CD4-positive, alpha-beta T cell treated with Interferon alpha-2 for 1 hour (primary cell): ENCODE data around the gene SNX27.
"Not testable (repeated sequence)": the region's sequence is repeated elsewhere in the genome, so short reads cannot be mapped to it uniquely, and the experiment has no call there.

Experiments used
- DNase-seq, 2 donors: peaks; one replicate each; pipeline ENCODE4 v3.0.0-alpha.2; 2020 to 2022

The SNX27 gene

DNA sequence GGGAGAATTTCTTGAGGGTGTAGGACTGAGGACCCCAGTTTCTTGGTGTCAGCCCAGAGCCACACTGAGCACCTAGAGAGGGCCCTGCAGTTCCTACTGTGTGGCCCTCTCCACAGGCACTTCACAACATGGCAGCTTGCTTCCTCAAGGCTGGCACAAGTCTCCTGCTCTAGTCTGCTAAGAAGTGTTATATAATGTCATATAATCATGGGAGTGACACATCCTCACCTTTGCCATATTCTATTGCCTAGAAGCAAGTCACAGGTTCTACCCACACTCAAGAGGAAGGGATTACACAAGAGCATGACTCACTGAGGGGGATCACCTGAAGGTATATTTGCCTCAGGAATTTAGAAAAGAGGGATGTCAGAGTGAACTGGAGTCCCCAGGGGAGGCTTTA, 5.5 kb upstream of the SNX27 start:
- DNase-seq = no peak

GRCh38 chr1:151606857-151607256, 5.0 kb upstream of the SNX27 start:
- no peak for DNase-seq

- DNase-seq = no peak
Measured at GRCh38 chr1:151610142-151610541, 1.7 kb upstream of the SNX27 start.

DNA sequence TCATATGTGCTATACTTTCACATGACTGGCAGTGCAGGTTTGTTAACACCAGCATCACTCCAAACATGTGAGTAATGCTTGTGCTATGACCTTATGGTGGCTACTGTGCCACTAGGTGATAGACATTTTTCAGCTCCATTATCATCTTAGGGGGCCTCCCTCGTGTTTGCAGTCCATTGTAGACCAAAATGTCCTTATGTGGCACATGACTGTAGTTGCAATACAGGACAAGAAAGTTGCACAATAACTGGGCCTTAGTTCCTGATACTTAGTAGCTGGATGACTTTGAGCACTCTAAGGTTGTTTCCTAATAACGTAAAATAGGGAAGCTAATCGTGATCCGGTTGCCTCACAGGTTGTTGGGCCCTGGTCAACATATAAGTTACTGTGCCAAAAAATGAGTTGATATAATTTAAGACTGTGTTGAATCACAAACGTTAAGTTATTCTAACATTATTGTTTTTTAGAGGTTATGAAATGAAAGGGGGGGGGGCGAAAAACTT, 511 bp upstream of the SNX27 start:
- peak; percentile 36 to 49 for DNase-seq

DNA sequence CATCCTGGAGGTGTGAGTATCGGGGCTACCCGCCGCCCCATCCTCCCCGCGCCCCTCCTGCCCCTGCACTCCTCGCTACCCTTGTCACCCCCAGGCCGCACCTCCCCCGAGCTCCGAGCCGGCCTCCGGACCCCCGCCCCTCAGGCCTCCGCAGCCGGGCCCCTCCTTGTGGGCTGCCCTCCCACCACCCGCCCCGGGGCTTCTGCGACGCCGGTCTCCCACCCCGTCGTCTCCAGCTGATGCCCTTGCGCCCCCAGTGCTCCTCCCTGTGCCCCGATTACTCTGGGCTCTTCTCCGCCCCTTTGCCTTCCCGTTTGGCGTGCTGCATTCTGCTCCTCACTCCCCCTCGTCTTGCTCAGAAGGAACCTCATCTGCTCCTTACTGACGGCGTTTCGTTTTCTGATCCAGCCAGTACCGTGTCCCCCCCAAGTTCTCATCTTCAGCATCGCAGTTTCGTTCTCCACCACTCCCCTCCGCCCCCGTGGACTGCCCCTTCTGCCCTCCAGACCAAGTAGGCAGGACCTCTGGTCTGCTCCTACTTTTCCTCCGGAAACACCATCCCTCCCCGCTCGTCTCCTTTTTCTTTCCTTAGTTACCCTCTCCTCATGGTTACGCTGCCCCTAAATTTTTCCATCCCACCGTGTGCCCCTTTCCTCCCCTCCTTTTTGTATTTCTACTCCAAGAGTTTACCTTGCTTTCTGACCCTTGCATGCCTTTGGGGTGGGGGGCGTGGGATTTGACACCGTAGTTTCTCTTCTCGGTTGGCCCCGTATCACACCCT, 841 bp downstream of the SNX27 start:
- DNase-seq = peak; percentile 10 to 37

GRCh38 chr1:151613282-151613780, 1.5 kb downstream of the SNX27 start:
- no peak for DNase-seq

- DNase-seq = no peak
Measured at GRCh38 chr1:151615711-151616504, 4.1 kb downstream of the SNX27 start.

DNA sequence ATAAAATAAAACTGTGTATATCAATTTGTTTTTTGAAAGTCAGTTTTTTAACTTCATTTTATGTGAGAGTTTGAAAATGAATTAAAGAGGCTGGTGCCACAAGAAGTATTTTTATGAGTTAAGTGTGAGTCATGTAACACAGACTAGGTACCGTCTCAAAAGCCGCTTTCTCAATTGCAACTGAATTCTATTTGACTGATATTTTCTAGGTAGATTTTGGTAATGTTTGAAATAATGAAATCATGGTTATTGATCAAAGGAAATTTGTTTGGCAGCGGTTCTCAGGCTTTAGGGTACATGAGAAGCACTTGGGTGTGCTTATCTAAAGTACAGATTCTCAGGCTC, 4.6 kb downstream of the SNX27 start:
- DNase-seq = no peak

- DNase-seq = no peak
Measured at GRCh38 chr1:151618003-151618402, 6.2 kb downstream of the SNX27 start.

DNA sequence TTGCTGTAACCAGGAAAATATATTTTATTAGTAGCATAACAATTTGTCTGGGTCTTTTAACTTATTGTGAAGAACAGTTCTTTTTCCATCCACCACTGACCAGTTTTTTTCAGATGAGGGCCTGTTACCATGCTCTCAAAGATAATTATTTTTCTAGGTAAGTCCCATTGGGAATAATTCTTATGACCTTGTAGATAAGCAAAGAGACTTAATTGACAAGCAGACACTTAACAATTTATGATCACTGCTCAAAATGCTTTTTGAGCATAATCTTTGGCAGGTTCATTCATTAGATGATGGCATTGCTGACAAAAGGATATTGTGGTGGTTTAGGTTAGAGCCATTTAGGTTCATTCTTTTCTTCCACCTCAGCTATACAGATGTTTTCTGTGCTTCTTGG, 6.6 kb downstream of the SNX27 start:
- DNase-seq = no peak

GRCh38 chr1:151618996-151619395, 7.1 kb downstream of the SNX27 start:
- DNase-seq = not testable (repeated sequence)

GRCh38 chr1:151619489-151620093, 7.7 kb downstream of the SNX27 start:
- no peak for DNase-seq

DNA sequence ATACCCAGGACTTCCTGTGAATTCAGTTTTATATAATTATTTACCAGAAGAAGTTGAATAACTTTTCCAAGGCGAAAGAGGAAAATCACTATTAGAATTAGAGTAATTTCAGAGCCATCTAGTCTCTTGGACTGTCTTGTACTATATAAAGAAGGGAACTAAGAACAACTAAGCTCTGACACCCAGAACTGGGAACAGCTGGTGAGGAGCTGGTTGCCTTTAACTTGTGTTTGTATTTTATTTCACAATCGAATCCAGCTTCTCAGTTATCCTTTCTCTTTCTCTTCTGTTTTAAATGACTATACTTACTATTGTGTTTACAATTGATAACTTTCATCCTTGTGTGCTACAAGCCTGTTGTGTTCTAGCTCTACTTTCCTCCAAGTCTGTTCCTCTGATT, 8.4 kb downstream of the SNX27 start:
- no peak for DNase-seq

DNA sequence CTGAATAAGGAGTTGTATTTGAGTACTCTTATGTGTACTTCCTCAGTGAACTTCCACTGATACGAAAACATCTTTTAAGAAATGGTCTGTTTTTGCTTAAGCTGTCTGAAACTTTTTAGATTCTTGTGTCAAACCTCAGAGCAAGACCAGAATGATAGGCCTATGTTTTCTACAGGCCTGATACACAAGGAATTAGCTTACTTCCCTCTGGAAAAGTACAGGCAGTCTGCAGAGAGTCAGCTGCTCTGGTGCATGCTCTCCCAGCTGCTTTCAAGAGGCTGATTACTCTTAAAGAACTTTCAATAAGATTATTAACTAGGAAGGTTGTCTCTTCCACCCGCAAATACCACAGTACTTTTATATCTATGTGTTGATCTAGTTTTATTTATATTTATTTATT, 9.5 kb downstream of the SNX27 start:
- no peak for DNase-seq

DNA sequence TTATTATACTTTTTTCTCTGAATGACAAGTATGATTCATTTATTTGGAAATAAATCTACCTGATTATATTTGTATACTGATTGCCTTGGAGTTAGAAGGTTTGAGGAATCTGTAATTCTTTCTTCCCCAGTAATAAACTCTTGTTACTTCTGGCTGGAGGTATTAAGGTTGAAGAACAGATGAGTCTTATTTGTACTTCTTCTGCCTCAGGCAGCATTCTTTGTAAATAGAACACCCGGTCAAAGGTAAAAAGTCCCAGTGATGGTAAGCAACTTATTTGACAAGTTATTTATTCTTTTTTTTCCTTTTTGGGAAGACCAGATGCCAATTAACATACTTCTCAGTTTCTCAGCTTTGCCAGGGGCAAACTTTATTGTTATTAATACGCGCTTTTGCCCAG, 12.9 kb downstream of the SNX27 start:
- DNase-seq = no peak

DNA sequence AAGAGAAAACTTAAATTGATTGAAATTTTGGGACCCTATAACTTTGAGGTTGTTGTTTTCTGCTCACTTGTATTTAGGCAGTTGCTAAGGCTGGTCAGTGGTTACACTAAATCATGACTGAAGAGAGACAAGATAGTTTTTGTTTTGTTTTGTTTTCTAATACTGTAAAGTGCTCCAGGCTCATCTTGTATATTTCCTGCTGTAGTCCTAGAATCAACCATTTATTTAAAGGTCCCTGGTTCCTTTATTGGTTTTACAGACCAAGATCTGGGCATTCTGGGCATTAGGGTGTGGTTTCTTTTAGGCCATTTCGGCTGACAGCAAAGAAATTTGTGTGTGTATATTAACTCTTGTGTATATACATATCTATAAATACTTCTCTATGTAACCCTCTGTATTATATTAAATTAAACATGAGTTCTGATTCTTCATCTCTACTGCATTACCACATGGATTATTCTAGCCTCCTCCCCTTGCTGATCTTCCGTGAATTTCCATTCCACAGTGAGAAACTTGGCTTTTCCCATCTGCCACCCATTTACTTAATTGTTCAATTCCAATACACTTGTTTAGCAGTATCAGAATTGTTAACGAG, 15.0 kb downstream of the SNX27 start:
- no peak for DNase-seq

DNA sequence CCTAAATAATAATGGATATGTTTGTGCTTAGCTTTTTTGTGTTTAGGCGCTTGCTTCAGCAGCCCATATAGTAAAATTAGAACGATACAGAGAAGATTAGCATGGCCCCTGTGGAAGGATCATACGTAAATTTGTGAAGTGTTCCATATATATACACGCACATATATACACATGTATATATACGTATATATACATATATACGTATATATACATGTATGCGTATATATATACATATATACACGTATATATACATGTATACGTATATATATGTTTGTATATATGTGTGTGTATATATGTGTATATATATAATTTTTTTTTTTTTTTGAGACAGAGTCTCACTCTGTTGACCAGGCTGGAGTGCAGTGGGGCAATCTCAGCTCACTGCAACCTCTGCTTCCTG, 17.4 kb downstream of the SNX27 start:
- no peak for DNase-seq

DNA sequence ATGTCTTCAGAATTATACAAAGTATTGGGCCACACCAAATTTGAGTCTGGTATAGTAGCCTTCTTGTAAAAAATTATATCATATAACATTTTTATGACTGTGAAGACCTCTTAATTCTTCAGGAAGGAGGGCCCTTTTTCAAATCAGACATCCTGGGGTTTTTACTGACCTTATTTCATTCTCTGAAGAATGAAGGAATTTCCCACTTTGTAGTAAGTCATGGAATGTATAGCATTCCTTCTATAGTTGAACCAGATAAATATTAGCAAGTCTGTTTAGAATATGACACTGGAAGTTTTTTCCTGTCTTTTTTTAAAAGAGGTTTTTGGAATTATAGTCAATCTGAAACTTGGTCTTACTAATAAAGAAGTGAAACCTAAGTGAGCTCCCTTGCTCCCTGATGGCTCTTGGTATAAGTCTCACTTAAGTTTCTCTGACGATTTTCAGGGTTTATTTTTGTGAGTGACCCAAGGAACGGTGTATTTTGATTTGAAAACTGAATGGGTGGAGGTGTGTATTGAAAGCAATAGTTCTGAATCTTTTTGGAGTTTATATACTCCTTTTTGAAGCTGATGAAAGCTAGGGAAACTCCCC, 23.7 kb downstream of the SNX27 start:
- no peak for DNase-seq

- no peak for DNase-seq
Measured at GRCh38 chr1:151638074-151638775, 26.4 kb downstream of the SNX27 start.

- DNase-seq = no peak
Measured at GRCh38 chr1:151638812-151639211, 27.0 kb downstream of the SNX27 start.

GRCh38 chr1:151639466-151639865, 27.6 kb downstream of the SNX27 start:
- DNase-seq = no peak

- no peak for DNase-seq
Measured at GRCh38 chr1:151641229-151641628, 29.4 kb downstream of the SNX27 start.
